HG03378 (cell line): ENCODE measurements around the gene GPR75.
"Not testable (repeated sequence)": the region's sequence is repeated elsewhere in the genome, so short reads cannot be mapped to it uniquely, and the experiment has no call there.

Experiments
- ATAC-seq: cut with Tn5 transposase; IDR thresholded peaks from one replicate; pipeline ENCODE4 v1.9.1; 2021; ENCODE audit warnings: mild to moderate bottlenecking, moderate library complexity; ENCODE audit not compliant: unreplicated experiment

GPR75 gene

GRCh38 chr2:53854678-53855077 lies 5.1 kb downstream of the GPR75 start:
- peak; percentile 45 for ATAC-seq

GRCh38 chr2:53852532-53852931 lies 7.2 kb downstream of the GPR75 start:
- ATAC-seq, result no peak

- ATAC-seq, result not testable (repeated sequence)
Measured at GRCh38 chr2:53851052-53851757, 8.6 kb downstream of the GPR75 start.

DNA sequence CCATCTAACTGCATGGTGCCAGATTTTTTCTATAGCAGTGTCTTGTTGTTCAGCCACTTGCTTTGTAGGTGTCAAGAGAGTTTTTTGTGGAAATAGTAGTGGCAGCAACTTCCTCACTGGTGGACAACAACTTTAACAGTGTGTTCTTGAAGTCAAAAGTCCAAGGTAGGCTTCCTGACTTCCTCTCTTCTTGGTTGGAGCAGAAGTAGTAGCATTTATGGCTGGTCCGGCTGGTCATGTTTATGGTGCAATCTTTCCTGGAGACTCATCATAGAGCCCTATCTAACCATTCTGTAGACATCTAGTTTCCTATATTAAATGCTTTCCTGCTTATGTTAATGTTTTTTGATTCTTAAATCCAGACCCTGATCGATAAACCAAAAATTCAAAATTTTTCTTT lies 11.7 kb downstream of the GPR75 start:
- ATAC-seq, result no peak

- ATAC-seq, result no peak
Measured at GRCh38 chr2:53843595-53843994, 16.2 kb downstream of the GPR75 start.

DNA sequence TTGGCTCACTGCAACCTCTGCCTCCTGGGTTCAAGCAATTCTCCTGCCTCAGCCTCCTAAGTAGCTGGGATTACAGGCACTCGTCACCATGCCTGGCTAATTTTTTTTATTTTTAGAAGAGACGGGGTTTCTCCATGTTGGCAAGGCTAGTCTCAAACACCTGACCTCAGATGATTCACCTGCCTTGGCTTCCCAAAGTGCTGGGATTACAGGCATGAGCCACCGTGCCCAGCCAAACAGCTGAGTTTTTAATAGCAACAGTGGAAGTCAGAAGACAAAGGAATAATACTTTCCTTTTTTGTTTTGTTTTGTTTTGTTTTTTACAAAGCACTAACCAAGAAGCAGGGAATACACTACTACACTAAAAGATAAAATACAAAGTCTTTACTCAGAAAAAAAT lies 16.9 kb downstream of the GPR75 start:
- ATAC-seq, result no peak

DNA sequence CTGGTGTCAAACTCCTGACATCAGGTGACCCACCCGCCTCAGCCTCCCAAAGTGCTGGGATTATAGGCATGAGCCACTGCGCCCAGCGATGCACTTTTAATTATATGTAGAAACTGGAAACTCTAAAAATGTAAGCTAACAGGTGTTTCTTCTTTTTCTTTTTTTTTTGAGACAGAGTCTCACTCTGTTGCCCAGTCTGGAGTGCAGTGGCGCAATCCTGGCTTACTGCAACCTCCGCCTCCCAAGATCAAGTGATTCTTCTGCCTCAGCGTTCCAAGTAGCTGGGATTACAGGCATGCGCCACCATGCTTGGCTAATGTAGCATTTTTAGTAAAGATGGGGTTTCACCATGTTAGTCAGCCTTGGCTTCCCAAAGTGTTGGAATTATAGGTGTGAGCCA lies 18.1 kb downstream of the GPR75 start:
- not testable (repeated sequence) for ATAC-seq

GRCh38 chr2:53840580-53840979 lies 19.2 kb downstream of the GPR75 start:
- ATAC-seq, result no peak

- ATAC-seq, result not testable (repeated sequence)
Measured at GRCh38 chr2:53829980-53830290, 29.8 kb downstream of the GPR75 start.

DNA sequence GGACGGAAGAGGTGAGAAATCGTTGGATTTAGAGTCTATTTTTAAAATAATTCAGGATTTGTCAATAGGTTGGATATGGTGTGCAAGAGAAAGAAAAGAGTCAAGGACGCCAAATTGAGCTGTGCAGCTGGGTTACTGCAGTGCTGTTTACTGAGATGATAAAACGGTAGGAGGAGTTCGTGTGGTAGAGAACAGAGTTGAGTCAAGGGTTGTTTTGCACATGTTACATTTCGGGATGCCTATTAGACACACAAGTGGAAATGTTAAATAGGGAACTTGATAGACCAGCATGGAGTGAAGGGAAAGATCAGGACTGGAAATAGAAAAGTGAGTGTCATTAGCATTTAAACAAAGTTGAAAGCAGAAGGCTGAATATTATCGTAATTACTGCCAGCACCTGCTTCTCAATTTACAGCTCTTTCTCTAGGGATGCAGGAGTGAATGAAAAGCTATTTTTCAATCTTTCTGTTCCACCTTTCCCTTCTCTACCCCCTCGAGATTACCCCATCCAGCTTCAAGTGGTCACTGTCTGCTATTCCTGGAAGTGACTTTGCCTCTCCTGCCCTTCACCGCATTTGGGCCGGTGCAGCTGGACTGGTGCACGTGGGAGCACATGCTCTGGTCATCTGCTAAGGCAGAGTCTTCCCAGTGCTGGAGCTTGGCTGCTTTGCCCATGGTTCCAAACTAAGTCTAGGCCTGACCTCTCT lies 30.3 kb downstream of the GPR75 start:
- ATAC-seq, result no peak

GRCh38 chr2:53828331-53828730 lies 31.4 kb downstream of the GPR75 start:
- ATAC-seq, result no peak

- ATAC-seq, result no peak
Measured at GRCh38 chr2:53827398-53828175, 32.2 kb downstream of the GPR75 start.

GRCh38 chr2:53826587-53827397 lies 33.0 kb downstream of the GPR75 start:
- no peak for ATAC-seq

GRCh38 chr2:53826030-53826410 lies 33.7 kb downstream of the GPR75 start:
- ATAC-seq, result no peak

GRCh38 chr2:53823639-53824038 lies 36.1 kb downstream of the GPR75 start:
- not testable (repeated sequence) for ATAC-seq

DNA sequence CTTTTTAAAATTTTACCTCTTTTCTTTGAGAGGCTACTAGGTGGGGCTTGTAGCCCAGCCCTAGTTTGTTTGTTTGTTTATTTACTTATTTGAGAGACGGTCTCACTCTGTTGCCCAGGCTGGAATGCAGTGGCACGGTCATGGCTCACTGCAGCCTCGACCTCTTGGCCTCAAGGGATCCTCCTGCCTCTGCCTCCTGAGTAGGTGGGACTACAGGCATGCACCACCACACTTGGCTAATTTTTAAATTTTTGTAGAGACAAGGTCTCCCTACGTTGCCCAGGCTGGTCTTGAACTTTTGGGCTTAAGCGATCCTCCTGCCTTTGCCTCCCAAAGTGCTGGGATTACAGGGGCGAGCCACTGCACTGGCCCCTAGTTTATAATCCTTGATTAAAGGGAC lies 38.0 kb downstream of the GPR75 start:
- no peak for ATAC-seq

- no peak for ATAC-seq
Measured at GRCh38 chr2:53820711-53821110, 39.1 kb downstream of the GPR75 start.

- ATAC-seq, result no peak
Measured at GRCh38 chr2:53820048-53820447, 39.7 kb downstream of the GPR75 start.

- ATAC-seq, result no peak
Measured at GRCh38 chr2:53819634-53820033, 40.1 kb downstream of the GPR75 start.

GRCh38 chr2:53818854-53819435 lies 40.8 kb downstream of the GPR75 start:
- no peak for ATAC-seq

DNA sequence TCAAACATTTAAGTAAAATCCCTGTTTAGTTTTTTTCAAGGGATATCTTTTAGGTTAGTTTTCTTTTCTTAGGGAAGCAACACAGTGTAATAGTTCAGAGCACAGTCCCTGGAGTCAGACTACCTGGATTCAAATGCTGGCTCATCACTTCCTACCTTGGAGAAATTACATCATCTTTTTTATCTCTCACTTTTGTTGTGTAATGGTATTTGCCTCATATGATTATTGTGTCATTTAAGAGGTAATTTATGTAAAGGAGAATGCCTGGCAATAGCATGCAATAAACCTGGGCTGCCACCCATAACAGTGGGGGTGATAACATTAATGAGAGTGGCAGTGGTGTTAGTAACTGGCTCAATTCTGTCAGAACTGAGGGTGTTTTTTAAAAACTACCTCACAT lies 46.6 kb downstream of the GPR75 start:
- ATAC-seq, result no peak
